Stimulated activated CD8-positive, alpha-beta memory T cell treated with anti-CD3 and anti-CD28 coated beads, Interleukin-12 subunit alpha, Interleukin-12 subunit beta, amount 100 ng/mL, for 4 hours (primary cell): ENCODE data around the gene SPATA17.
"Not testable (repeated sequence)": the region's sequence is repeated elsewhere in the genome, so short reads cannot be mapped to it uniquely, and the experiment has no call there.

ENCODE experiments used
- DNase-seq: peaks from one replicate; pipeline ENCODE4 v3.0.0-alpha.2; 2020; ENCODE audit warnings: low read depth

SPATA17 gene

GRCh38 chr1:217630711-217631591 lies at the start of gene SPATA17, which contains the start of gene GPATCH2:
Gene SPATA17 (plus strand): TSS chr1:217631344. CDS start chr1:217631379, 35 bp downstream.
Gene GPATCH2 (minus strand): TSS chr1:217631090. CDS start chr1:217630971, 119 bp downstream.
- DNase-seq: peak; percentile 49

DNA sequence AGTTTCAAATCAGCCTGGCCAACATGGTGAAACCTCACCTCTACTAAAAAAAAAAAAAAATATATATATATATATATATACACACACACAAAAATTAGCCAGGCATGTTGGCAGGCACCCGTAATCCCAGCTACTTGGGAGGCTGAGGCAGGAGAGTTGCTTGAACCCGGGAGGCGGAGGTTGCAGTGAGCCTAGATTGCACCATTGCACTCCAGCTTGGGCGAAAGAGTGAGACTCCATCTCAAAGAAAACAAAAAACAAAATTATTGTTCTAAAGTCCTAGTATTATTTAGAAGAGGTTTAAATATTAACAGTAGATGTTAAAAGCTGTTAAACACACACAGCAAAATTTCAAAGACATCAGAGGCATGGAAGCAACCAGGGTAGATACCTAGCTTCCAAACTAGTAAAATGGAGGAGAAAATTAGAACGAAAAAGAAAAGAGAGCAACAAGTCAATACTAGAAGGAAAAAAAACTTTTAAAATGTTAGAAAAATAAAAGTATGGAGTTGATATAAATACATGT lies 46.8 kb upstream of the SPATA17 start:
- DNase-seq: not testable (repeated sequence)

GRCh38 chr1:217585577-217585976 lies 45.6 kb upstream of the SPATA17 start:
- DNase-seq: no peak

GRCh38 chr1:217586586-217586985 lies 44.6 kb upstream of the SPATA17 start:
- DNase-seq: no peak

- DNase-seq: no peak
Observed at GRCh38 chr1:217590598-217590997, 40.5 kb upstream of the SPATA17 start.

GRCh38 chr1:217599154-217599553 lies 32.0 kb upstream of the SPATA17 start:
- DNase-seq: no peak

GRCh38 chr1:217602380-217602779 lies 28.8 kb upstream of the SPATA17 start:
- no peak for DNase-seq

GRCh38 chr1:217605390-217605789 lies 25.8 kb upstream of the SPATA17 start:
- no peak for DNase-seq

DNA sequence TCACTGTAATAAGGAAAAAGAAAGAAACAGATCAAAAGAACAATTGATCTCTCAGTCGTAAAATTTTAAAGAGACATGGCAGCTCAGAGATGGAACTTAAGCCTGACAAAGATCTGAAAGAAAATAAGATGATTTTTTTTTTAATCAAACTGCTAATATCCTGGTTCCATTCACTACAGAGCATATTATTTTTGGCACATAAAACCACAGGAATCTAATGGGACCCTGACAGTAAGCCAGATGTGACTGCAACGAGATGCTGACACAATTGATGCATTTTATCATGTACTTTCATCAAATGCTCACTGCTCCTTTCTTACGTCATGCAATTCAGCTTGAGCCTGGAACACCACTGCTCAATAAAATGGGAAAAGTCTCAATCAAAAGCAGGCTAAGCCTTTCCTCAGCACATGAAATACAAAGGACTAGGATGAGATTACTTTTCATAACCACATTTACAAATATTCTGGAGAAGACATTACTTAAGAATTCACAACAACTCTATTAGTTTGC lies 16.9 kb upstream of the SPATA17 start:
- no peak for DNase-seq

GRCh38 chr1:217617126-217617525 lies 14.0 kb upstream of the SPATA17 start:
- DNase-seq: no peak

DNA sequence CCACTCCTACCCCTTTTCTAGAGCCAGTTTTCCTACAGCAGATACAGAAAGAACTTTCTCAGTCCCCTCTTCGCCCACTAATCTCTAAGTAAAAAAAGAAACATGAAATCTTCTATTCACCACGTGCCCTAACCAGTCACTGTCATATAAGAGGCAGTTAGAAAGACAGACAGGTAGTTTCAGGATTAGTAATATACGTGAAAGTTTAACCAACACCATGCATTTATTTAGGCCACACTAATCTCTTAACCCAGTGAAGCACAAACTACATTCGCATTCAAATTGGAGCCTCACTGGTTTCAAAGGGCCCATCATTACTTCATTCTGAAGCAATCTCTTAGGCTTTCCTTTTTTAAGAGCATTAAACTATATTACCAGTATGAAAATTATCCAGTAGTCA lies 10.3 kb upstream of the SPATA17 start:
- DNase-seq: no peak

DNA sequence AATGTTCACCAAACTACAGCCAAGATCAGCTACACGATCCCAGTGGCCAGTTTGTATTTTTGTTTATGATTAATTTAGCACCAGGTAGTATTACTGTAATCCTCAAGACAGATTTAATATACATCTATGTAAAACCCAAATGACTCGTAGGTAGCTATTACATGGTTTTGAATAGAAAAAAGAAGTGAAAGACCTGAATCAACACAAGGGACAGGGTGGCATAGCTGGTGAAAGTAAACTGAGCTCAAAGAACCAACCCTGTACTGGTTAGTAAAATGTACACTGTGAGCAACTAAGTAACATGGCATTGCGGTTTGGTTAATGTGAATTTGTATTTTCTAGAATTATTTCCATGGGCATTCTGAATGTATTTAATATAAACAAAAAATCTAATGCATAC lies 9.1 kb upstream of the SPATA17 start:
- DNase-seq: no peak

DNA sequence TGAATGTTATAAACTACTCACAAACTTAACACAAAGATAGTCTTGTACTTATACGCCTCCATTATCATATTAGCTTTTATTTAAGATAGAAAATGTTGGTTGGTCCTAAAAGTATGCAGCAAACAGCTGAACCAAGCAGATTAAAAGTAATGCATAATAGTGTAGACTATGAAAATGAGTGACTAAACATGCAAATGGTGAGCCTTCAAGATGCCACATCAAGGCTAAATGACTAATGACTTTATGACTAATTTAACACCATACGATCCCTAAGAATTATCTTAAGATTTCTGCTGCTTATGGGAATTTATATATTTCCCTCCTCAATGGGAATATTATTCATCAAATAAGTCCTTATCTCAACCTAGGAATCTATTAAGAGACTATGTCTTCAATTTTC lies 4.8 kb upstream of the SPATA17 start:
- DNase-seq: no peak

DNA sequence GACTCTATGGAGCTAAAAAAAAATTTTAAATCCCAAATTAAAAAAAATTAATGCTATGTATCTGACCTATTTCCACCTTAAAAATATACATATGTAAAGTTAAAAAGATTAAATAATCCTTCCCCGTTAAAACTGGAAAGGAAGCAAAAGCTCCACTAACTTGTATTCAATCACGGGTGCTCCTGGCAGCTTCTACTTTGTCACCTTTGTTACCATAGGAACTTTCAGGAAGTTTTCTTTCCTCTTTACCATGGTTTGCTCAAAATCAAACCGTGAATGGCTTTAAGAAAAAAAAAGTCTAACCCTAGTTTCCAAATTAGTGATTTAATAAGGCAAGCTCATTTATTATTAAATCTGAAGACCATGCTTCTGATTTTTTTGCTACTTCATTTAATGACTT lies 3.7 kb upstream of the SPATA17 start:
- DNase-seq: no peak

DNA sequence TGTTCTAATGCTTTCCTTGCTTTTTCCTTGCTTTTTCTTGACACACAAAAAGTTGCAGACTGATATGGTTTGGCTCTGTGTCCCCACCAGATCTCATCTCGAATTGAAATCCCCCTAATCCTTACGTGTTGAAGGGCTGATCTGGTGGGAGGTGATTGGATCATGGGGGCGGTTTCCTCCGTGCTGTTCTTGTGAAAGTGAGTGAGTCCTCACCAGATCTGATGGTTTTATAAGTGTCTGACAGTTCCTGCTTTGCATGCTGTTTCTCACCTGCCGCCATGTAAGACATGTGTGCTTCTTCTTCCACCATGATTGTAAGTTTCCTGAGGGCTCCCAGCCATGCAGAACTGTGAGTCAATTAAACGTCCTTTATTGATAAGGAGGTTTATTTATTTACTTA lies 11.3 kb downstream of the SPATA17 start:
- DNase-seq: no peak

DNA sequence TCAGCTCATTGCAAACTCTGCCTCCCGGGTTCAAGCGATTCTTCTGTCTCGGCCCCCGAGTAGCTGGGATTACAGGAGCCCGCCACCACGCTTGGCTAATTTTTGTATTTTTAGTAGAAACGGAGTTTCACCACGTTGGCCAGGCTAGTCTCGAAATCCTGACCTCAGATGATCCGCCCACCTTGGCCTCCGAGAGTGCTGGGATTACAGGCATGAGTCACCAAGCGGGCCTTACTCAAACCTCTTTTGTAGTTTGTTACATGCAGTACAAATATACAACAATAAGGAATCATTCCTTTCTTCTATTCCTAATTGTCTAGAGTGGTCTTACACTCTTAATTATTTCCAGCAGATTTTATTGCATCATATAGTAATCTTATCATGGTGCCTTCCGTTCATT lies 16.6 kb downstream of the SPATA17 start:
- DNase-seq: no peak

- DNase-seq: no peak
Observed at GRCh38 chr1:217650674-217651073, 19.5 kb downstream of the SPATA17 start.

DNA sequence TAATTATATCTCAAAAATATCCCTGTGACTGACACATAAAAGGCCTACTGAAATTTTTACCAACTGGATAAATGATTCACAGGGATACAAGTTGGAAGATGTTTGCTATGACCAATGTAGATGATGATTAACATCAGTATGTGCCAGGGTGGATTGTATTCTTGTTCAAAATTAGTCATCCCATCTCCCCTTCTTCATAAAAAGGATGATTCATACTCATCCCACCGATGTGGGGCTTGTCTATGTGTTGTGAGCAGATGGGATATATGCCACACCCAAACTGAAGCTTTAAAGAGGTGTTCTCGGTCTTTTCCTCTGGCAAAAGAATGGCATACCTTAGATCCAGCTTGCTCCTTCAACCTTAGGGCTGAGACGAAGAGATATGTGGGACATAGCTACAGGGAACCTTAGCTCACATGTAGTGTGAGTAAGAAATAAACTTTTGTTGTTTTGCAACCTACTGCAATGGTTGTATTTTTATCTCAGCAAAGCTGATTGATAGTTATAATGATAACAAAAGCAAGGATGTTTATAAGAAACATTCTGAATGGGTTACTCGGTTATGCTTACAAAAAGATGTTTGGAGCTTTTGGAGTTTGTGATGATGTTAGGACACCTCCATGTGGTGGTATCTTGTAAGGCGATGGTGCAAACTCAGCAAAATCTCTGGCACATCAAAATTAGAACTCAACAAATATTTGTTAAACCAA lies 29.4 kb downstream of the SPATA17 start:
- DNase-seq: no peak

- no peak for DNase-seq
Observed at GRCh38 chr1:217661407-217661806, 30.3 kb downstream of the SPATA17 start.

GRCh38 chr1:217668351-217668940 lies 37.3 kb downstream of the SPATA17 start:
- no peak for DNase-seq

DNA sequence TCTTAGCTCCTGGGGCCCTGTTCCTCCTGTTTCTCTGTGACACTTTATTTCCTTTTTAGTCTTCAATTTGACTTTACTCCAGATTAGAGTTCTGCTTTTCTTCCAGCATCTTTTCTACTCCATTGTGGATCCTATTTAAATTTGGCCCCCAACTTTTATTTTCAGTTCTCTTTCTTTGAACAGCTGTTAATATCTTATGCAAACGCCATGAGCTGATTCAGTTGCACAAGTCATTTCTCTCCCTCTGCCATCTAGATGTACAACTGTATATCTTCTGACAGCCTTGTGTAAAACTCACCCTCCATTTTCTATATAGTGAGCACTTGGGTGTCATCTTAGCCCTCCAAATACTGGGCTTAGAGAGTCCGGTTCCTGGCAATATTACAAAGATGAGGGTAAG lies 42.2 kb downstream of the SPATA17 start:
- no peak for DNase-seq

DNA sequence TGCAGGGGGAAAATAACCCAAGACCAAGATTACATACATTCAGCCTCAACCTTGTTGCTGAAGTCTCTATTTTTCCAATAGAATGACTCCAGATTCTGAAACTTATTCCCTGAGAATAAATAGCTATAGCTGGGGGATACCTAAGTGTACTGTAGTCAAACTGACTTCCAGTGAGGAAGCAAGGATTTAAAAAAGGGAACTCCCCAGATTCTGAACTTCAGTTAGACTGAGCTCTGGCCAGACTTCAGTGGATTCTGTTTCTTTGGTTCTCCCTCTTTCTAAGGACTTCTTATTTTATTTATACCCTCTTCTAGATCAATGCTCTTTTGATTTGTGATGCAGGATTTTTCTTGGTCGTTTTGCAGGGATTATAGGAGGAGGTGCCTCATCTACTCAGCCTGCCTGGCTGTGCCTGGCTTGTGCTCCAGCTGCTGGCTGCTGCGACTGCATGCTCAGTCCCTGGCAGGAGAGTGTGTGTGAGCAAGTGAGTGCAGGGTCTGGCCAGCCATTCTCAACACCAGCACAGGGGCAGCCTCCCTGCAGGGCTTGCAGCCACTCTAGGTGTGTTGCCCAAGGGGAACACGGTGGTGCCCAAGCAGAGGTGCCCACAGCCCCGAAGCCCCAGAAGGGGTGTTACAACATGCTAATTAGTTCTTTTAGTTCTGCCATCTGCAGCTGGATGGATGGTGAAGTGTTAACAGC lies 43.0 kb downstream of the SPATA17 start:
- no peak for DNase-seq
